Loucy (cell line): ENCODE data around the gene NRG3.

Experiments used
- CTCF ChIP-seq: fragments of 200-600 bp; sonication (generic); conservative IDR thresholded peaks from 2 replicates; pipeline ENCODE4 v1.5.1; 2014; ENCODE audit warnings: mild to moderate bottlenecking, antibody characterized with exemption, low read length
- EZH2phosphoT487 ChIP-seq: fragments of 200-600 bp; IDR thresholded peaks from 2 replicates; pipeline ENCODE4 v1.6.1; 2018; ENCODE audit warnings: antibody characterized with exemption, mild to moderate bottlenecking, moderate library complexity, borderline replicate concordance

GRCh38 chr10:82953909-82954308, 1078.9 kb downstream of the NRG3 start:
- TF ChIP-seq CTCF (no peak), EZH2phosphoT487 (no peak)
